ENCODE measurements around the gene ZNF805. TPM values are rescaled to one million over a fixed set of nuclear protein-coding genes. Genes with fewer than 3 reads are reported as not detected.

Gene ZNF805
- total RNA-seq, 2 experiments from 2014 or later: 8.1 to 14.9 TPM

DNA sequence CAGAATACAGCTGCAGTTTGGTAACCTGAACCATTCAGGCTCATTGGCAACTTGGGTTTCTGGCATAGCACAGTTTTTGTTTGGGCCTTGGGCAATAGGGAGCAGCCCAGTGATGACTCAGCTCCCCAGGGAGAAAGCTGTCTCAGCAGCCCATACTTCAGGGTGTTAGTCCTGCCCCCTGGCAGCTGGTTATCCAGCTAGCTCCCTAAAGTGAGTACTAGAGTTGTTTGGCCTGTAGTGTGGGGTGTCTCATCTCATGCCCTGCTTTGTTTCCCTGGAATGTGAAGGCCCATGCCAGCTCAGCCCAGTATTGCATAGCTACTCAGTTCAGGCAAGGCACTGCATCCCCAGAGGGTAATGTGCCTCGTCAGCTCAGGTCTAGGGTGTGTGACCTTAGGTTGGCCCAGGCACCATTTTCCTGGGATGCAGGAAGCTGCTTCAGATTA is 61.6 kb downstream of the ZNF805 start:
- no peak for TF ChIP-seq EZH2phosphoT487 (IDR thresholded peaks at IDR 0.05; ENCODE audit: borderline replicate concordance, low read depth, low read length)
- TF ChIP-seq, protein P1, sequence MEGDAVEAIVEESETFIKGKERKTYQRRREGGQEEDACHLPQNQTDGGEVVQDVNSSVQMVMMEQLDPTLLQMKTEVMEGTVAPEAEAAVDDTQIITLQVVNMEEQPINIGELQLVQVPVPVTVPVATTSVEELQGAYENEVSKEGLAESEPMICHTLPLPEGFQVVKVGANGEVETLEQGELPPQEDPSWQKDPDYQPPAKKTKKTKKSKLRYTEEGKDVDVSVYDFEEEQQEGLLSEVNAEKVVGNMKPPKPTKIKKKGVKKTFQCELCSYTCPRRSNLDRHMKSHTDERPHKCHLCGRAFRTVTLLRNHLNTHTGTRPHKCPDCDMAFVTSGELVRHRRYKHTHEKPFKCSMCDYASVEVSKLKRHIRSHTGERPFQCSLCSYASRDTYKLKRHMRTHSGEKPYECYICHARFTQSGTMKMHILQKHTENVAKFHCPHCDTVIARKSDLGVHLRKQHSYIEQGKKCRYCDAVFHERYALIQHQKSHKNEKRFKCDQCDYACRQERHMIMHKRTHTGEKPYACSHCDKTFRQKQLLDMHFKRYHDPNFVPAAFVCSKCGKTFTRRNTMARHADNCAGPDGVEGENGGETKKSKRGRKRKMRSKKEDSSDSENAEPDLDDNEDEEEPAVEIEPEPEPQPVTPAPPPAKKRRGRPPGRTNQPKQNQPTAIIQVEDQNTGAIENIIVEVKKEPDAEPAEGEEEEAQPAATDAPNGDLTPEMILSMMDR (conservative IDR thresholded peaks at IDR 0.05; ENCODE audit: low read length): no peak
- Histone ChIP-seq H3K4me3 (ENCODE audit: low read depth, low read length, poor library complexity, severe bottlenecking) (no peak overlapping the region), H3K4me1 (ENCODE audit: insufficient read depth, low read length, poor library complexity, severe bottlenecking) (no peaks in the 10 kb centered on the region), H3K36me3 (ENCODE audit: insufficient read depth, low read length) (peaks cover 71% of the 10 kb centered on the region), H2AFZ (ENCODE audit: low read length) (no peak overlapping the region), H3K9me2 (ENCODE audit: insufficient read depth, low read length) (no peaks in the 10 kb centered on the region), H3K4me2 (ENCODE audit: low read length) (no peak overlapping the region), H3K9me3 (ENCODE audit: low read length) (peaks cover 7% of the 10 kb centered on the region; the same call in 1 of the 2 replicates), H3K27ac (ENCODE audit: low read depth, low read length, poor library complexity, severe bottlenecking) (no peak overlapping the region), H4K20me1 (ENCODE audit: insufficient read depth, low read length) (peaks cover 8% of the 10 kb centered on the region; the same call in 1 of the 2 replicates), H3K79me2 (ENCODE audit: insufficient read depth, low read depth, low read length) (peaks cover 42% of the 10 kb centered on the region)
- no TSS peak for BruUV-seq (replicated peaks)
- intact Hi-C loops (cut with micrococcal nuclease; ENCODE audit: unreplicated experiment): no loop called here
- no peak for DNase-seq (ENCODE audit: low spot score)
- ChIA-PET POLR2A (interaction anchor here (0.6 kb wide), 1 partner anchor 15 kb away, joined by 4 read pairs; no protein-coding TSS in a partner anchor), CTCF (ENCODE audit: unreplicated experiment) (no interaction called here)

DNA sequence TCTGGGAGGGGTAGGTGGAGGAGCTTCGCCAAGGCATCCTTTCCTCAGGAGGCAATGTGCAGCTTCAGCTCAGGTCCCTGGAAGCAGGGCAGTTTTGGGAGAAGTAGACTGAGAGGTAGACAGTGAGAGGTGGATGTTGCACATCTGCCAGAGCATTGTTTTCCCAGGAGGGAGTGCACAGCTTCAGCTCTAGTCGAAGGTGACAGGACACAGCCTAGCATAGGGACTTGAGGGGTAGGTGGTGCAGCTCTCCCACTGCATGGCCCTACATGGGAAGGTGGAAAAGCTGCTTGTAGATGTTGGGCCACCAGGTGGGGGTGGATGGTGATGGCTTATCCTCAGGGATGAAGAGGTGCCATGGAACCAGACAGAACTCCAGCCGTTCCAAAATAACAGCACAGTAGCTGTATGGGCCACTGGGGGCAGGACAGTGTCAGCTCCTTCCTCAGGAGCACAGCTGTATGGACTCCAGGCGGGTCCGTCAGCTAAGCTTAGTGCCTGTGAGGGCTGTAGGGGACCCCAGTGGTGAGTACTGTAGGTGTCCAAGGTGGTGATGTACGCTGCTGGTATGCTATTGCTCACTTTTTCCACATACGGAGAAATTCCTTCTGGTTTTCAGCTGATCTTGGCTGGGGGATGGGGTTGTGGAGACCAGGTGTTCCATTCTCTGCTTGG is 62.4 kb downstream of the ZNF805 start:
- CTCF ChIA-PET (ENCODE audit: unreplicated experiment): no interaction called here
- POLR2A ChIA-PET: no interaction called here
- intact Hi-C loops (cut with micrococcal nuclease; ENCODE audit: unreplicated experiment): no loop called here
- Histone ChIP-seq H4K20me1 (ENCODE audit: insufficient read depth, low read length) (peaks cover 6% of the 10 kb centered on the region; the same call in 1 of the 2 replicates), H3K9me2 (ENCODE audit: insufficient read depth, low read length) (no peaks in the 10 kb centered on the region), H3K4me1 (ENCODE audit: insufficient read depth, low read length, poor library complexity, severe bottlenecking) (no peaks in the 10 kb centered on the region), H3K36me3 (ENCODE audit: insufficient read depth, low read length) (peaks cover 63% of the 10 kb centered on the region), H3K4me3 (ENCODE audit: low read depth, low read length, poor library complexity, severe bottlenecking) (no peak overlapping the region), H3K4me2 (ENCODE audit: low read length) (no peak overlapping the region), H3K27ac (ENCODE audit: low read depth, low read length, poor library complexity, severe bottlenecking) (no peak overlapping the region), H2AFZ (ENCODE audit: low read length) (no peak overlapping the region), H3K79me2 (ENCODE audit: insufficient read depth, low read depth, low read length) (peaks cover 34% of the 10 kb centered on the region), H3K9me3 (ENCODE audit: low read length) (peaks cover 4% of the 10 kb centered on the region; the same call in 1 of the 2 replicates)
- TF ChIP-seq, protein P1 (conservative IDR thresholded peaks at IDR 0.05; ENCODE audit: low read length): no peak
- no peak for TF ChIP-seq EZH2phosphoT487 (IDR thresholded peaks at IDR 0.05; ENCODE audit: borderline replicate concordance, low read depth, low read length)
- BruUV-seq (replicated peaks): no TSS peak
- no peak for DNase-seq (ENCODE audit: low spot score)

Other genes starting within 250 kb of the ZNF805 start
- not detected in 2 replicates for gene USP29, start 120.6 kb upstream of the ZNF805 start, total RNA-seq (2014; rRNA removed; shearing (Covaris generic))
- not detected in 2 replicates for gene USP29, start 120.6 kb upstream of the ZNF805 start, total RNA-seq (2022)
- not detected in 2 replicates for gene ZIM3, start 95.4 kb upstream of the ZNF805 start, total RNA-seq (2014; rRNA removed; shearing (Covaris generic))
- not detected in 2 replicates for gene ZIM3, start 95.4 kb upstream of the ZNF805 start, total RNA-seq (2022)
- not detected in 2 replicates for gene DUXA, start 73.1 kb upstream of the ZNF805 start, total RNA-seq (2014; rRNA removed; shearing (Covaris generic))
- gene DUXA, start 73.1 kb upstream of the ZNF805 start, total RNA-seq (2022): not detected in 2 replicates
- gene ZNF264, start 49.1 kb upstream of the ZNF805 start, total RNA-seq (2014; rRNA removed; shearing (Covaris generic)): 7.3 and 10.0 TPM in 2 replicates
- gene ZNF264, start 49.1 kb upstream of the ZNF805 start, total RNA-seq (2022): 12.2 and 12.6 TPM in 2 replicates
- not detected in 2 replicates for gene AURKC, start 9.6 kb upstream of the ZNF805 start, total RNA-seq (2014; rRNA removed; shearing (Covaris generic))
- 1.1 TPM in 1 of 2 replicates, not detected in the other for gene AURKC, start 9.6 kb upstream of the ZNF805 start, total RNA-seq (2022)
- 93.4 and 94.7 TPM in 2 replicates for gene ZNF460, start 39.9 kb downstream of the ZNF805 start, total RNA-seq (2014; rRNA removed; shearing (Covaris generic))
- gene ZNF460, start 39.9 kb downstream of the ZNF805 start, total RNA-seq (2022): 62.5 and 67.5 TPM in 2 replicates
- gene ZNF543, start 79.8 kb downstream of the ZNF805 start, total RNA-seq (2014; rRNA removed; shearing (Covaris generic)): 11.5 and 14.6 TPM in 2 replicates
- gene ZNF543, start 79.8 kb downstream of the ZNF805 start, total RNA-seq (2022): 9.4 and 10.9 TPM in 2 replicates
- 5.0 and 6.8 TPM in 2 replicates for gene ZNF304, start 110.6 kb downstream of the ZNF805 start, total RNA-seq (2014; rRNA removed; shearing (Covaris generic))
- gene ZNF304, start 110.6 kb downstream of the ZNF805 start, total RNA-seq (2022): 5.8 and 6.8 TPM in 2 replicates
- gene TRAPPC2B, start 122.9 kb downstream of the ZNF805 start, total RNA-seq (2014; rRNA removed; shearing (Covaris generic)): 12.7 and 19.3 TPM in 2 replicates
- 8.7 and 9.8 TPM in 2 replicates for gene TRAPPC2B, start 122.9 kb downstream of the ZNF805 start, total RNA-seq (2022)
- gene ZNF547, start 122.9 kb downstream of the ZNF805 start, total RNA-seq (2014; rRNA removed; shearing (Covaris generic)): 2.8 and 3.9 TPM in 2 replicates
- 4.5 and 4.8 TPM in 2 replicates for gene ZNF547, start 122.9 kb downstream of the ZNF805 start, total RNA-seq (2022)
- gene ZNF548, start 149.2 kb downstream of the ZNF805 start, total RNA-seq (2014; rRNA removed; shearing (Covaris generic)): 18.9 and 23.9 TPM in 2 replicates
- gene ZNF548, start 149.2 kb downstream of the ZNF805 start, total RNA-seq (2022): 41.8 and 42.4 TPM in 2 replicates
- gene ZNF17, start 170.5 kb downstream of the ZNF805 start, total RNA-seq (2014; rRNA removed; shearing (Covaris generic)): 18.9 and 31.4 TPM in 2 replicates
- gene ZNF17, start 170.5 kb downstream of the ZNF805 start, total RNA-seq (2022): 14.9 and 15.9 TPM in 2 replicates
- gene ZNF749, start 194.7 kb downstream of the ZNF805 start, total RNA-seq (2014; rRNA removed; shearing (Covaris generic)): 27.1 and 30.1 TPM in 2 replicates
- 14.2 and 18.0 TPM in 2 replicates for gene ZNF749, start 194.7 kb downstream of the ZNF805 start, total RNA-seq (2022)
- gene VN1R1, start 216.5 kb downstream of the ZNF805 start, total RNA-seq (2014; rRNA removed; shearing (Covaris generic)): not detected in 2 replicates
- gene VN1R1, start 216.5 kb downstream of the ZNF805 start, total RNA-seq (2022): not detected in 2 replicates
- 0.85 and 0.88 TPM in 2 replicates for gene ZNF772, start 236.9 kb downstream of the ZNF805 start, total RNA-seq (2014; rRNA removed; shearing (Covaris generic))
- gene ZNF772, start 236.9 kb downstream of the ZNF805 start, total RNA-seq (2022): 1.1 and 1.5 TPM in 2 replicates
- 5.0 and 7.2 TPM in 2 replicates for gene ZNF419, start 247.1 kb downstream of the ZNF805 start, total RNA-seq (2014; rRNA removed; shearing (Covaris generic))
- 6.7 and 10.5 TPM in 2 replicates for gene ZNF419, start 247.1 kb downstream of the ZNF805 start, total RNA-seq (2022)